GM19193 (cell line): Measurements from ENCODE around the gene MTCP1.

Experiments
- POLR2A ChIP-seq: IDR thresholded peaks from 4 replicates; pipeline ENCODE4 v1.6.1; 2011; ENCODE audit not compliant: insufficient read depth, insufficient read length; ENCODE audit errors: extremely low read depth

The MTCP1 gene

GRCh38 chrX:155065035-155065734 is 5.8 kb downstream of the MTCP1 start:
- TF ChIP-seq POLR2A = no peak

- TF ChIP-seq POLR2A = no peak
Observed at GRCh38 chrX:155061760-155062159, 9.2 kb downstream of the MTCP1 start.

- no peak for TF ChIP-seq POLR2A
Observed at GRCh38 chrX:155056877-155057792, 13.8 kb downstream of the MTCP1 start.

- no peak for TF ChIP-seq POLR2A
Observed at GRCh38 chrX:155056471-155056870, 14.5 kb downstream of the MTCP1 start.

- no peak for TF ChIP-seq POLR2A
Observed at GRCh38 chrX:155055494-155055893, 15.4 kb downstream of the MTCP1 start.

- no peak for TF ChIP-seq POLR2A
Observed at GRCh38 chrX:155054255-155054654, 16.7 kb downstream of the MTCP1 start.

GRCh38 chrX:155053656-155054055 is 17.3 kb downstream of the MTCP1 start:
- no peak for TF ChIP-seq POLR2A

- no peak for TF ChIP-seq POLR2A
Observed at GRCh38 chrX:155052738-155053498, 18.0 kb downstream of the MTCP1 start.

GRCh38 chrX:155048977-155049619 is 21.8 kb downstream of the MTCP1 start:
- TF ChIP-seq POLR2A = no peak

- TF ChIP-seq POLR2A = no peak
Observed at GRCh38 chrX:155046811-155047528, 24.0 kb downstream of the MTCP1 start.

- TF ChIP-seq POLR2A = no peak
Observed at GRCh38 chrX:155046129-155046810, 24.7 kb downstream of the MTCP1 start.

- TF ChIP-seq POLR2A = no peak
Observed at GRCh38 chrX:155035688-155036087, 35.2 kb downstream of the MTCP1 start.

GRCh38 chrX:155031657-155032056 is 39.3 kb downstream of the MTCP1 start:
- no peak for TF ChIP-seq POLR2A
